ENCODE measurements around the gene ZFYVE19.

Gene ZFYVE19, protein sequence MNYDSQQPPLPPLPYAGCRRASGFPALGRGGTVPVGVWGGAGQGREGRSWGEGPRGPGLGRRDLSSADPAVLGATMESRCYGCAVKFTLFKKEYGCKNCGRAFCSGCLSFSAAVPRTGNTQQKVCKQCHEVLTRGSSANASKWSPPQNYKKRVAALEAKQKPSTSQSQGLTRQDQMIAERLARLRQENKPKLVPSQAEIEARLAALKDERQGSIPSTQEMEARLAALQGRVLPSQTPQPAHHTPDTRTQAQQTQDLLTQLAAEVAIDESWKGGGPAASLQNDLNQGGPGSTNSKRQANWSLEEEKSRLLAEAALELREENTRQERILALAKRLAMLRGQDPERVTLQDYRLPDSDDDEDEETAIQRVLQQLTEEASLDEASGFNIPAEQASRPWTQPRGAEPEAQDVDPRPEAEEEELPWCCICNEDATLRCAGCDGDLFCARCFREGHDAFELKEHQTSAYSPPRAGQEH

DNA sequence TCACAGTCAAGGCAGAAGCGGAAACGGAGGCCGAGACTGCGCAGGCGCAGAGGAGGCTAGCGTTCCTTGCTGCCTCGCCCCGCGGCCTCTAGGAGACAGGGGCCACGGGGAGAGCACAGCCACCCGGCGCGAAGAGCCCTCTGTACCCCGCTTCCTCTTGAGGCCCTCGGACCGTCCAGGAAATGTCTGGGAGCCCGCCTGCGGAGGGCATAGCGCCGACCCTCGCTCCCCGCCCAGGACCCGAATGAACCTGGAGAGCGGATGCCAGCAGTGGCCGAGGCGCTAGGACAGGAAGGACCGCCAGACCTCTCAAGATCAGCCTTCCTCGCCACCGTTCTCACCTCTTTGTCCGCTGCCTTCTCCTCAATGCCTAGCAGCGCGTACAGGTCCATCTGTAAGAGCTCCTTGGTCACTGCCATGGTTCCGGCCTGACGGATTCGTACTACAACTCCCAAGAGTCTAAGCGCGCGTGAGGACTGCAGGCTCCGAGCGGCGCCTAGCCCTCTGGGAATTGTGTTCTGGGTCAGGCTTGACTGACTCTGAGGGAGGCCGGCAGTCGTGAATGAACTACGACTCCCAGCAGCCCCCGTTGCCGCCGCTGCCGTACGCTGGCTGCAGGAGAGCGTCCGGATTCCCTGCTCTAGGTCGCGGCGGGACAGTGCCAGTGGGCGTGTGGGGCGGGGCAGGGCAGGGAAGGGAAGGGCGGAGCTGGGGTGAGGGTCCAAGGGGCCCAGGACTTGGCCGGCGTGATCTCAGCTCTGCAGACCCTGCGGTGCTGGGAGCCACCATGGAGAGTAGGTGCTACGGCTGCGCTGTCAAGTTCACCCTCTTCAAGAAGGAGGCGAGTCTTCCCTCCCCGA is at the start of gene ZFYVE19, which contains the start of gene DNAJC17:
ZFYVE19 (plus strand) TSS at position 62 of the 860 bp plus-strand sequence; CDS start at position 563, 501 bp downstream.
DNAJC17 (minus strand) TSS at position 446 of the 860 bp plus-strand sequence; CDS start at position 419, 27 bp downstream.
- peak; percentile 97 for DNase-seq (ENCODE audit: low spot score)

DNA sequence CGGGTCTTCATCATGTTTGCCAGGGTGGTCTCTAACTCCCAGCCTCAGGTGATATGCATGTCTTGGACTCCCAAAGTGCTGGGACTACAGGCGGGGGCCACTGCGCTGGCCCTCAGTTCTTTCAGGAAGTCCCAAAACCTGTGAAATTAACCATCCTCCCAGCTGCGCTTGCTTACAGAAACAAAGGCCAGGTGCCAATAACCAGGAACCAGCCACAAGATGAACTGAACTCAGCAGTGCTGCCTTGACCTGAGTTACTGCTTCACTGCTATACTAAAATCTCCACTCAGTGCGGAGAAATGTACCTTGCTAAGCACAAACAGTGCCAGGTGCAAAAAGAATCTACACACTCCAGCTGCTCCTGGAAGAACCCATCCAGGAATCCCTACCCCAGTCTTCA is 46.9 kb upstream of the ZFYVE19 start:
- DNase-seq (ENCODE audit: low spot score): no peak

DNA sequence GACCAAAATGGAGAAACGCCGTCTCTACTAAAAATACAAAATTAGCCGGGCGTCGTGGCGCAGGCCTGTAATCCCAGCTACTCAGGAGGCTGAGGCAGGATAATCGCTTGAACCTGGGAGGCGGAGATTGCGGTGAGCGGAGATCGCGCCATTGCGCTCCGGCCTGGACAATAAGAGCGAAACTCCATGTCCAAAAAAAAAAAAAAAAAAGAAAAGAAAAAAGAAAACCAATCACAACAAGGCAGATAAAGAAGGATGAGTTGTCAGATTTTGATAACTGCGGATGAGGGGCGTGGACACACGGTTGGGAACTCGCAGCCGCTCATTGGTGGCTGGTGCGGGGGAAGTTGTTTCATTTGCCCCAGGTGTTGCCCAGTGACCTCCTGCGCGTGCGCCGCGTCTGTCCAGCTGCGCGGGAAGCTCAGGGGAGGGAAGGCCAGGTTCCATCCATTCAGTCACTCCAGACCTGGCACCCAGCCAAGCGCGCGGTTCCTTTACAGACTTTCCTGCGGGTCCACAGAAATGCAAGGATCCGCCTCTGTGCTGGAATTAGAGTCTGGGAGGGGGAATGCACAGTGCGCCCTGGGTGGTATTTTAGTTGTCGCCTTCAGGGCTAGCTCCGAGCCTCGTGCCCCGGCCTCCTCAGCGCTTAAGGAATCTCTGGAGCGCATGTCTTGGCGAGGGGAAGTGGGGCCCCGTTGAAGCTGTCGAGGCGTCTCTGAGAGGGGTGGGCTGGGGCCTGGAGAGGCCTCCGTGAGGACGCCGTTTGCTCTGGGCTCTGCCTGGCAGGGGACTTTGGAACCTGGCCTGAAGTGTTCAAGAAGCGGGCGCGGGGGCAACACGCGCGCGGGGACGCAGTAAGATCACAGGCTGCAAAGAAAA is 43.7 kb upstream of the ZFYVE19 start:
- peak; percentile 52 for DNase-seq (ENCODE audit: low spot score)

DNA sequence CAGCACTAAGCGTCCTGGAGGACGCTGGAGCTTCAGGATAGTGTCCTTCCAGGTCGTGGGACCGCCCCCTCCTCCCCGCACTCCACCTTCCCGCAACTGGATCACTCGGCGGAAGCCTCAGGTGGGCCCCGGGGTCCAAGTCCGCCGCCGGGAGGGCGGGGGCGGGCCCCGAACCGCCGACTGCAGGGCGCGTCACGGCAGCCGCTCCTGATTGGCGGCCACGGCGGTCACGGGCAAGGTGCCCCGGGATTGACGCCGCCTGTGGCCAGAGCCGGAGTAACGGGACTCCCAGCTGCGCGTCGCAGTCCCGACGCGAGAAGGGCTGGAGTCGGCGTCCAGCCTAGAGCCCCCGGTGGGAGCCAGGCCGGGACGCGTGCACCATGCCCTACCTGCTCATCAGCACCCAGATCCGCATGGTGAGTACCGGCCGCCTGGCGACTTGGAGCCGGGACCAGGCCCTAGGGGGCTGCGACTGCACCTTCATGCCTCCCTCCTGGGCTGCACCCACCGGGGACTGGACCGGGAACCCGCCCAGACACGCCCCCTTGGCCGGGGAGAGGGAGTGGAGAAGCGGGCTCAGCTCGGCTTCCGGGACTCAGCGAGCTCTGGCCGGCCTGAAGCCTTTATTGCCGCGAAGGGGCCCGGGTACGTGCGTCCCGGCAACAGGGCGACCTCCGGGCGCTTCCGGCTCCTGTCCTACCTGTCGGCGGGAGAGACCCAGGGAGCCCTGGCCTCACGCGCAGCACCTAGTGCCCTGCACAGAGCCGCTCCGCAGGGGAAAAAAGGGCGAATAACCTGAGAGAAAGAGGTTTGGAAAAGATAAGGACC is 42.9 kb upstream of the ZFYVE19 start, which contains the start of gene GCHFR:
GCHFR (plus strand) TSS at position 268 of the 828 bp plus-strand sequence; CDS start at position 381, 113 bp downstream.
- peak; percentile 69 for DNase-seq (ENCODE audit: low spot score)

DNA sequence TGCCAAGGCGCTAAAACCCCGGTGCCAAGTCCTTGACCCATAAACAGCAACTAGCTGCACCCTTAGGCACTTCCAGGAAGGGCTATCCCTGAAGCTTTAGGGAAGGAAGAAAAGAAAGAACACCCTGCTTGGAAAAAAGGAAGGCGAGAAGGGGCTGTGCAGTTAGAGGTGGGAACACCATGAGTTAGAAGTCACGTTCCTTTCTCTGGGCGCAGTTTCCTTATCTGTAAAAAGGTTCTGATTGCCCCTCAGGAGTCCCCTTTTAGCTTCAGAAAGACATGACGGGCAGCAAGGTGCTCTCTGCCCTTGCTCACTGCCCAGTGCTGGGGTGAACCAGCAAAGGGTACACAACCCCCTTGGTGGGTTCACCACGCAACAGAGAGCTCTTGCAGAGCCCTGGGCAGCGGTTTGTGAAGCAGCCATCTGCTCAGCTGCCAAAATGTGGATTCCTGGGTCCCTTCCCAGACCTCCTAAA is 42.2 kb upstream of the ZFYVE19 start:
- DNase-seq (ENCODE audit: low spot score): peak; percentile 45

DNA sequence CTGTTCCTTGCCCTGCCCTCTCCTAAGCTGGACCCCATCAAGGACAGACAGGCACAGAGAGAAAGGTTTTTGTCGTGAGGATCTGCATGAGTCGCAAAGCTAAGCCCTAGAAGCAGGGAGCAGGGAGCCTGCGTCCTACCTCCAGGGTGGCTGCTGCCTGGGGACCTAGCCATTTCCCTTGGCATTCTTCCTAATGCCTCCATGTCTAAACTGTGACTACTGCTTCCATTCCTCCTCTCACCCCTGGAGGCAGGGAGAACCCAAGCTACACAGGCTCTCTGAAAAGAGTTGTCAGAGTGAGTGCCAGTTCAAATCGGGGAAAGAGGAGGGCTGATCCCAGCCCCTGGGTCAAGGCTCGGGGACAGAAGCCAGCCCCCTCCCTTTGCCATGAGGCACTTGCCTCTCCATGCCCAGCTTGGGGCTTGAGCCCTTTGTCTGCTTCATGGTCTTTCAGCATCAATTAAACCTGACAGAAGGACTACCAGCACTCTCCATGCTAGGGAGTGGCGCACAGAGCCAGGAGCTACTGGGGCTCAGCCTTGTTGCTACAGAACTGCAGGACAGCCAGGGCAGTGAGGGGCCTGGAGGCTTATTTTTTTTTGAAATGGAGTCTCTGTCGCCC is 40.6 kb upstream of the ZFYVE19 start:
- DNase-seq (ENCODE audit: low spot score): no peak

DNA sequence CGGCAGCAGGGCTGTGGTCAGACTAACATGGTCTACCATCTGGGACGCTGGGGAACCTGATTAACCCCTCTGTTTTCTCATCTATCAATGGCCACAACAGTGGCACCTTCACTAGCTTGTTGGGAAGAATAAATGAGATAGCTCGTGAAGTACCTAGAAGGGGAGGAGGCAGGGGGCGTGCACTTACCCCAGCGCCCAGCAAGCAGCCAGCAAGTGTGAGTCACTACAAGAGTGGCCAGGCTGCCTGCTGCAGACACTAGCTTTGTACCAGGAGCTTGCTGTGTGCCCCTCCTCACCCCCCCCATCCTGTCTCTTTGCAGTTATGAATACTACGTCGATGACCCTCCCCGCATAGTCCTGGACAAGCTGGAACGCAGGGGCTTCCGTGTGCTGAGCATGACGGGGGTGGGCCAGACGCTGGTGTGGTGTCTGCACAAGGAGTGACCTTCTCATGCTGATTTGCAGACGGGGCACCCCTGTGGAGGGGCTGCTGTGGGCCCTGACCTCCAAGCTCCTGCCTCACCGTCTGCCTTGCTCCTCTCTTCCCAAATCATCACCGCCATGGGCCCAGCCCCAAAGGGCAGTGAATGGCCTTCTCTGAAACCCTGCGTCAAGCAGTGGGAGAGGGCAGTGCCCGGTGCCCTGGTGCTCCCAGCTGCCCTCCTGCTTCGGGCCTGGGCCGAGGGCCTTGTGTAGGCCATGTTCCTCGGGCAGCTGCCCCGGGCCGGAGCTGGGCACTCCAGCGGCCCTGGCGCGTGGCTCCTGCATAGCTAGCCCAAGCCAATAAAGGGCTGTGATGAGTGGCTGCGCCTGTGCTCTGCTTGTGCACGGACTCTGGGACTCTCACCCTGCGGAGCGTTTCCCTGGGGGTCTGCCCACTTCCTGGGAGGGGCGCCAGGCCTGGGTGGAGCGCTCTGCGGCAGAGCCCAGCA is 39.7 kb upstream of the ZFYVE19 start:
- DNase-seq (ENCODE audit: low spot score): peak; percentile 68

DNA sequence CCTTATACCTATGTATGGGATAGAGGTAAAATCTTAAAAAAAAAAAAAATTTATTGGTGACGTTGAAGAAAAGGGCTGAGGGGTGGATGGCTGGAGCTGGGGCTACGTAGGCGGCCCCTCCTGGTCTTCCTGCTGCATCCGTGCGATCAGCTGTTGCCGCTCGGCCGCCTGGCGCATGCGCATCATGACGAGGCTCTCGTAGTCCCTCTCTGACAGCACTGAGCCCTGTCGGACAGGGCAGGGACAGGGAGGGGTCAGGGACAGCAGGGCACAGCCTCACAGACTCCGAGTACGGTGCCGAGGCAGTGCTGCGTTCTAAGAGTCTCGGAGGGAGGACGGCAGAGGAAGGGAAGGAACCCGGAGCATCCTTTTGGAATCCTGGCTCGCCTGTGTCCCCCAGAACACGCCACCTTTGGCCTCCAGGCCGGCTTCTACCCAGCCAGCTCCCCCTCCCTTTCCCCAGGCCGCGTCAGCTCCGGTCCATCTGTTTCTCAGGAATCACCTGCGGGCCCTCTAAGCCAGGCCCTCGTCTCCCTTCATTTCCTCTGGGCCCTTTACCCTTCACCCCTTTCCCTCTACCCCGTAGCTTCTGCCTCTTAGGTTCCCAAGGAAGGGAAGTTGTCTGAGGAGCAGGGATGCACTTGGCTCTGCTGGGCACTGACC is 38.9 kb upstream of the ZFYVE19 start:
- DNase-seq (ENCODE audit: low spot score): no peak

DNA sequence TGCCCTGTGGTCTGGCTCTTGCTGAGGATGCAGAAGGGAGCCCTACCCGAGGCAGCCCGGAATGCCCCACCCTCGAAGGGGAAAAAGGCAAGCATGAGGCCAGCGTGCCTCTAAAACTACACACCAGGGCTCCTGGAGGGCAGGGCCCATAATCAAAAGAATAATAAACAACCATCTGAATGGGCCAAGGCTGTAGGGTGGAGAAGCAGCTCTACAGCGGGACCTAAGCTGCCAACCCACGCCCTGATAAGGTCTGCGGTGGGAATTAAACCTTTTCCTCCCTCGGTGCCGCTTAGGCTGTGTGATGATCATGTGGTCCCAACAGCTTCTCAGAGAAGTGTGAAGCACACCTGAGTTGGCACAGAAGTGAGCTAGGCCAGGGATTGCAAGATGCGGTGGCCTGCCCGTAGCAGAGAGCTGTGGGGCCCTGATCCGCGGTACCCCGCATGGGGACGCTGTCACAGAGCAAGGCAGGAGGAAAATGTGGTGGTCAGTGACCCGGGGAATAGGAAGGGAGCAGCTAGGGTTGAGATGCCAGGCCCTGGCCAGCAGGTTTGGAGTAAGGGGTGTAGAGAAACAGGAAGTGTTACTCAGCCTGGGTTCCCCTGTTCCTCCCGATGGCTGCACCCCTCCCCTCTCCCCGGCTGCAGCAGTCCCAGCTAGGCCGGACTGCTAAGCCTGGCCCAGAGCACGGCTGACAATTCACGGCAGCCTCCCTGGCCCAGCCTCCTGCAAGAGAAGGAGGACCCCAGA is 38.2 kb upstream of the ZFYVE19 start:
- peak; percentile 48 for DNase-seq (ENCODE audit: low spot score)

DNA sequence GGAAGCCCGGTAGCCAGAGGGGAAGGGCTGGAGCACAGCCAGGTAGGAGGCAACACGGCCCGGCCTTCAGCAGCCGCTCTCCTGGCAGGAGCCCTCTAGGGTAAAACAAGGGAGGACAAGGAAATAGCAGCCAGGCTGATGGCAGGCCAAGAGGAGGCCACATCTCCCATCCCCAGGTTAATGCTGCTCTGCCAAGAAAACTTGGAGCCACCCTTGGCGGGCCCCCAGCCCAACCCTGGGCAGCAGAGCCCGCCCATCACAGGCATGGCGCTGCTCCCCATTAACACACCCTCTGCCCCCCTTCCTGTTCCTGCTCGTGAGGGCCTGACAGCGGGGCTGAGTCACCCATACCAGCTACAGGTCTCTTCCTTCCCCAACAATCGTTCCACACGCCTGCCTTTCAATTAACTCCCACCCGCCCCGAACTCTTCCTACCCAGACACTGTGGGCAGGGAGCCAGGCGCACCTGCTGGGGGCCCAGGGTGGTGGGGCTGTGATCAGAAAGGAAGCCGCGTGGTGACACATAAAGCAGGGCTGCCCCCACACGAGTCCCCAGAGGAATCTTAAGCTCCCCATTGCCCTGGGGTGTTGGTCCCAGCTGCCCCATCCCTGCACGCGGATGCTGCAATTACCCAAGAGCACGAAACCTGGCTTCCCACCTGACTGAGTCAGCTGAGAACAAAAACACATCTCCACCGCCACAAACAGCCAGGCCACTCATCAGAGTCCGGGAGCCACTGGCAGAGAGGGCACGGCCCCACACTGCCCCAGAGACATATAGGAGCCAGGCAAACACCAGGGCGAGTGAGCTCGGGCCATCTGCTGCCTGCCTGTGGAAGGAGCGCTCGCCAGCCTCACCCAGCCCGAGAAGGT is 37.4 kb upstream of the ZFYVE19 start, which contains the start of gene C15orf62:
C15orf62 (plus strand) TSS at position 707 of the 873 bp plus-strand sequence. CDS start 516 bp downstream, outside the sequence.
- DNase-seq (ENCODE audit: low spot score): peak; percentile 57

DNA sequence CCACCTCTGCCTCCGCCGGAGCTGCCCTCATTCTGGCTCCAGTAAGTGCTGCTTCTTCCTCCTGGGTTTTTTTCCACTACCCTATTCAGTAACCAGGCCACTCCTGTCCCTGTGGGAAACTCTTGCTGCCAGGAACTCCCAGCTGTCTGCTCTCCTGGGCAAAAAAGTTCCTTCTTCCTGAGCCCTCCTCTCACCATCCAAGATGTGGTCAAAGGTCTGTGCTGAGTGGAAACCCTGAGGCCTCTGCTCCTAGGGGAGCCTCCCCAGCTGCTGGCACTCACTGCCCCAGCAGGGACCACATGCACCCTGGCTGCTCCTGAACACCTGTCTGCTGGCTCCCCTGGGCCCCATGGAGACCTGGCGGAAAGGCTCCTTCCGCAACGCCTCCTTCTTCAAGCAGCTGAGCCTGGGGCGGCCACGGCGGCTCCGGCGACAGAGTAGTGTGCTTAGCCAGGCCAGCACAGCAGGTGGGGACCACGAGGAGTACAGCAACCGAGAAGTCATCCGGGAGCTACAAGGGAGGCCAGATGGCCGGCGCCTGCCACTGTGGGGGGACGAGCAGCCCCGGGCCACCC is 36.7 kb upstream of the ZFYVE19 start:
- no peak for DNase-seq (ENCODE audit: low spot score)

DNA sequence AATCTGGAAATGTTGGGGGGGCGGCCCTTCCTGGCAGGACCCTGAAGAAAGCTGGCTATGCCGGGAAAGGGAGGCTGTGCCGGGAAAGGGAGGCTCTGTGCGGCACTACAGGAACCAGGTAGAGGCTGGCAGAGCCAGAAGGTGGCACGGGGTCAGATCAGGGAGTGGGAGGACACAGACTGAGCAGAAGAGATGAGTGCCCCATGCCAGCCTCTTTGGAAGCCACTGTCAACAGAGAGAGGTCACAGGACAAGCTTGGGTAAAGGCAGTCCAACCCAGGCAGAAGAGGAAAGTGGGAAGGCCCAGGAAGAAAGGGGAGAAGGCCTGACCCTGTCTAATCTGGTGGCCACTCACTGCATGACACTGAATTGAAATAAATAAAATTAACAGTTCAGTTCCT is 35.6 kb upstream of the ZFYVE19 start:
- no peak for DNase-seq (ENCODE audit: low spot score)

DNA sequence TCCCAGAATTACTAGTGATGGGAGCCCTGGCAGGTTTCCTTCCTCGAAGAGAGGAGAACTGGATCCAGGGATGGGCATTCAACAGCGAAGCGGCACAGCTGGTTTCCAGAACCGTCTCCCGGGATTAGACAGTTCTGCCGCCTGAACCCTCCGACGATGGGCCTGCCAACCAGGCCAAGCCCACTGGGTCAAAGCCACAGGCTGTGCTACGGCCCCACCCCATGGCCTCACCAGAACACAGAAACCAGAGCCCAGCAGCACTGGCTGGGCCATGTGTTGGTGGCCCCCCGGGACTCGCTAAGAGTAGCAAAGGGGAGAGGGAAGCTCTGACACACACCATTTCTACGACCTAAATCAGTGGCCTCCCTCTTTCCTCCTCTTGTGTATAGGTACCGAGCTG is 34.9 kb upstream of the ZFYVE19 start:
- DNase-seq (ENCODE audit: low spot score): no peak

DNA sequence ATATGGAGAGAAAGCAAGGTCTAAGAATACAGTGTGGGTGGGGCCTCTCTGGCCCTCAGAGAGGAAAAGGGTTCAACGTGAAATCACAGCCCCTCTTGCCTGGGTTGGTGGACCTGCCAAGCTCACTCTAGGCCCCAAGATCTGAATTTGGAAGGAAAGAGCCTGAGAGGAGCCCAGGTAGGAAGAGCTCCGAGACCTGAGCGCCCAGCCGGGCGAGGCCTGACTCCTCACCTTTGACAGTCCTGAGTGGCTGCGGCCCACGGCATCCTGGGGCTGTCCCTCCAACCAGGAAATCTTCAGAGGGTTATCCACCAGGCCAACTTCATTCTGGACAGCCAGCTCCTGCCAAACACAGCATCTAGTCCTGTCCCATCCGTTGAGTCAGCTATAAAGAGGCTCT is 33.4 kb upstream of the ZFYVE19 start:
- no peak for DNase-seq (ENCODE audit: low spot score)

DNA sequence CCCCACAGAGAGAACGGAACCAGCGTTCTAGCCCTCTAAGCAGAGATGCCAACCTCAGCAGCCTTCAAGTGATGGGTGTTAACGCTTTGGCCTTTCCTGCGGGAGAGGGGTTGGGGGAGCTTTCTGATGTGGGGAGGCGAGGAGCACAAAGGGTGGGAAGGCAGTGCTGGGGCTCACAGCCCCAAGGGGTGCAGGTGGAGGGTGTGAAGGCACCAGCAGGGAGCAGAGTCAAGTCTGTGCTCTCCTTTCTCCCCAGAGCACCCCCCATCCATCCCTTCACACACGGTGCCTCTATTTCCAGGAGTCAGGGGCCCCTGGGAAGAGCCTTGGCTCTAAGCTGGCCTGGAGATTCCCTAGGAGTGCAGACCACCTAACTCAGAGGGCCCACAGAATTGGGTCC is 33.0 kb upstream of the ZFYVE19 start:
- no peak for DNase-seq (ENCODE audit: low spot score)

DNA sequence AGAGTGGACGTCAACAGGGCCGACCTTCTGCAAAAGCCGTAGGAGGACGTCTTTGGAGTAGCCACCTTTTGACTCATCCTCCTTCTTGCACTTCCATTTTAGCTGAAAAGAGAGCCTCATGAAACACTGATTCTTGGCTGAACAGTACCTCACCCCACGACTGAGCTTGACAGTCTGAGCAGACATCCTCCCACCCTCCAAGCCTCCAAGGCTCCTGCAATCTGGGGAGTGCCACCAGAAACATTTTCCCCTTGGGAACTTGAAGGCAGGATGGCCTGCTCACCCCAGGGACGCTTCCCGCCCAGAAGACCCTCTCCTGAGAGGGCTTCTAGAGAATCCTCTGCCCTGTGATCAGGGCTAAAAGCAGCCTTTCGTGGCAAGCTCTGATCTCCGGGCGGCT is 31.9 kb upstream of the ZFYVE19 start:
- no peak for DNase-seq (ENCODE audit: low spot score)

Data from hematopoietic multipotent progenitor cell treated with erythropoietin and hydrocortisone succinate and interleukin-3 and kit ligand, for 15 days (in vitro differentiated cells).